HEK293 (cell line): Measurements from ENCODE around the gene OSBP2.

Source experiments
- CTCF ChIA-PET: fragments of 350-600 bp; formaldehyde crosslinking; extraction: SDS; loops from one replicate; lab custom pipeline; 2021; ENCODE audit warnings: antibody characterized with exemption; lab: Yijun Ruan, JAX
- POLR2A ChIA-PET: fragments of 300-600 bp; formaldehyde crosslinking; extraction: SDS; loops from one replicate; lab custom pipeline; 2020; ENCODE audit warnings: antibody characterized with exemption, inconsistent platforms; lab: Yijun Ruan, JAX
- H3K27ac ChIP-seq: fragments of 200-500 bp; sonication (Bioruptor generic); 2 replicates; pipeline ENCODE4 v1.5.1; 2014; ENCODE audit warnings: low read depth, low read length, control low read depth, inconsistent platforms; ENCODE audit errors: extremely low read depth
- H3K36me3 ChIP-seq, 2 experiments: fragments of 200-500 bp in 1 of 2; sonication (Bioruptor generic) in 1 of 2; 1 replicate in 1 of 2; 2 replicates in 1 of 2; pipeline ENCODE4 v1.5.1; 2014 to 2017; ENCODE audit warnings: inconsistent platforms in 2 of 2, low read length in 2 of 2; ENCODE audit not compliant: control insufficient read depth in 2 of 2, insufficient read depth in 1 of 2
- H3K4me1 ChIP-seq: fragments of 200-500 bp; sonication (Bioruptor generic); 2 replicates; pipeline ENCODE4 v1.5.1; 2014; ENCODE audit warnings: mild to moderate bottlenecking, low read length, inconsistent platforms; ENCODE audit not compliant: control insufficient read depth, insufficient read depth
- H3K4me3 ChIP-seq: 2 replicates; pipeline ENCODE4 v1.5.1; 2011; ENCODE audit warnings: low read depth, mild to moderate bottlenecking, control low read depth, low read length, moderate library complexity
- H3K9me3 ChIP-seq: fragments of 200-500 bp; sonication (Bioruptor generic); 2 replicates; pipeline ENCODE4 v1.5.1; 2014; ENCODE audit warnings: low read depth, low read length, inconsistent platforms; ENCODE audit not compliant: control insufficient read depth, insufficient read depth
- CTCF ChIP-seq: fragments of 450-650 bp; formaldehyde crosslinking; IDR thresholded peaks from 2 replicates; pipeline ENCODE4 v1.5.1; 2016; ENCODE audit warnings: missing biosample characterization, missing genetic modification characterization
- GFI1B ChIP-seq: fragments of 450-650 bp; formaldehyde crosslinking; IDR thresholded peaks from 2 replicates; pipeline ENCODE4 v1.5.1; 2016; ENCODE audit warnings: missing biosample characterization, missing genetic modification characterization
- HOXA7 ChIP-seq: sonication (generic); formaldehyde crosslinking; IDR thresholded peaks from 2 replicates; pipeline ENCODE4 v1.8.1; 2022; ENCODE audit warnings: missing genetic modification reagents, borderline replicate concordance
- KLF9 ChIP-seq: fragments of 450-650 bp; formaldehyde crosslinking; IDR thresholded peaks from 2 replicates; pipeline ENCODE4 v1.5.1; 2016; ENCODE audit warnings: missing biosample characterization, missing genetic modification characterization, low read depth
- PRDM1 ChIP-seq: fragments of 450-650 bp; formaldehyde crosslinking; IDR thresholded peaks from 2 replicates; pipeline ENCODE4; 2016; ENCODE audit warnings: missing biosample characterization, missing genetic modification characterization
- SALL2 ChIP-seq: fragments of 450-650 bp; formaldehyde crosslinking; IDR thresholded peaks from 2 replicates; pipeline ENCODE4 v1.5.0; 2017; ENCODE audit warnings: missing biosample characterization, mild to moderate bottlenecking, missing genetic modification characterization, borderline replicate concordance
- SCRT1 ChIP-seq: fragments of 450-650 bp; formaldehyde crosslinking; IDR thresholded peaks from 2 replicates; pipeline ENCODE4 v1.5.1; 2016; ENCODE audit warnings: missing biosample characterization, missing genetic modification characterization, borderline replicate concordance
- SCRT2 ChIP-seq: fragments of 450-650 bp; formaldehyde crosslinking; IDR thresholded peaks from 2 replicates; pipeline ENCODE4 v1.5.1; 2016; ENCODE audit warnings: missing biosample characterization, missing genetic modification characterization
- ZNF10 ChIP-seq: fragments of 450-650 bp; formaldehyde crosslinking; IDR thresholded peaks from 2 replicates; pipeline ENCODE4 v1.5.1; 2017; ENCODE audit warnings: missing biosample characterization, missing genetic modification characterization
- ZNF146 ChIP-seq: fragments of 450-650 bp; formaldehyde crosslinking; IDR thresholded peaks from 2 replicates; pipeline ENCODE4 v1.5.1; 2016; ENCODE audit warnings: missing biosample characterization, missing genetic modification characterization
- ZNF2 ChIP-seq: fragments of 450-650 bp; formaldehyde crosslinking; IDR thresholded peaks from 2 replicates; pipeline ENCODE4 v1.5.1; 2016; ENCODE audit warnings: missing biosample characterization, missing genetic modification characterization
- ZNF202 ChIP-seq: fragments of 450-650 bp; formaldehyde crosslinking; IDR thresholded peaks from 2 replicates; pipeline ENCODE4 v1.5.1; 2016; ENCODE audit warnings: missing biosample characterization, missing genetic modification characterization, borderline replicate concordance
- ZNF223 ChIP-seq: fragments of 450-650 bp; formaldehyde crosslinking; IDR thresholded peaks from 2 replicates; pipeline ENCODE4 v1.5.1; 2016; ENCODE audit warnings: missing biosample characterization, missing genetic modification characterization
- ZNF26 ChIP-seq: fragments of 450-650 bp; formaldehyde crosslinking; IDR thresholded peaks from 2 replicates; pipeline ENCODE4 v1.5.1; 2016; ENCODE audit warnings: missing biosample characterization, missing genetic modification characterization
- ZNF302 ChIP-seq: fragments of 450-650 bp; formaldehyde crosslinking; IDR thresholded peaks from 2 replicates; pipeline ENCODE4 v1.5.1; 2016; ENCODE audit warnings: missing biosample characterization, missing genetic modification characterization, low read depth
- ZNF335 ChIP-seq: fragments of 450-650 bp; formaldehyde crosslinking; conservative IDR thresholded peaks from 2 replicates; pipeline ENCODE4 v1.5.1; 2016; ENCODE audit warnings: missing biosample characterization, missing genetic modification characterization
- ZNF362 ChIP-seq: fragments of 450-650 bp; formaldehyde crosslinking; IDR thresholded peaks from 2 replicates; pipeline ENCODE4 v1.5.1; 2016; ENCODE audit warnings: missing biosample characterization, missing genetic modification characterization
- ZNF37A ChIP-seq: fragments of 450-650 bp; IDR thresholded peaks from 2 replicates; pipeline ENCODE4 v1.5.1; 2018; ENCODE audit warnings: missing biosample characterization, missing genetic modification characterization
- ZNF423 ChIP-seq: fragments of 450-650 bp; formaldehyde crosslinking; IDR thresholded peaks from 2 replicates; pipeline ENCODE4 v1.5.1; 2016; ENCODE audit warnings: missing biosample characterization, missing genetic modification characterization
- ZNF513 ChIP-seq: fragments of 450-650 bp; IDR thresholded peaks from 2 replicates; pipeline ENCODE4 v1.5.1; 2018; ENCODE audit warnings: missing biosample characterization, missing genetic modification characterization
- ZNF571 ChIP-seq: fragments of 450-650 bp; formaldehyde crosslinking; IDR thresholded peaks from 2 replicates; pipeline ENCODE4 v1.5.0; 2017; ENCODE audit warnings: missing biosample characterization, missing genetic modification characterization
- ZNF624 ChIP-seq: fragments of 450-650 bp; formaldehyde crosslinking; IDR thresholded peaks from 2 replicates; pipeline ENCODE4 v1.5.1; 2017; ENCODE audit warnings: missing biosample characterization, missing genetic modification characterization
- ZNF654 ChIP-seq: fragments of 450-650 bp; formaldehyde crosslinking; IDR thresholded peaks from 2 replicates; pipeline ENCODE4 v1.5.1; 2016; ENCODE audit warnings: low read depth, missing biosample characterization, missing genetic modification characterization
- ZNF660 ChIP-seq: fragments of 450-650 bp; IDR thresholded peaks from 2 replicates; pipeline ENCODE4 v1.5.1; 2018; ENCODE audit warnings: missing biosample characterization, mild to moderate bottlenecking, missing genetic modification characterization
- ZNF768 ChIP-seq: fragments of 450-650 bp; formaldehyde crosslinking; IDR thresholded peaks from 2 replicates; pipeline ENCODE4 v1.5.1; 2018; ENCODE audit warnings: missing biosample characterization, mild to moderate bottlenecking, missing genetic modification characterization
- ZNF776 ChIP-seq: fragments of 450-650 bp; formaldehyde crosslinking; IDR thresholded peaks from 2 replicates; pipeline ENCODE4 v1.5.0; 2017; ENCODE audit warnings: missing biosample characterization, missing genetic modification characterization, borderline replicate concordance
- TF ChIP-seq, protein P1 (sequence below): fragments of 450-650 bp; formaldehyde crosslinking; IDR thresholded peaks from 2 replicates; pipeline ENCODE4 v1.5.1; 2016; ENCODE audit warnings: missing biosample characterization, missing genetic modification characterization

The OSBP2 gene

DNA sequence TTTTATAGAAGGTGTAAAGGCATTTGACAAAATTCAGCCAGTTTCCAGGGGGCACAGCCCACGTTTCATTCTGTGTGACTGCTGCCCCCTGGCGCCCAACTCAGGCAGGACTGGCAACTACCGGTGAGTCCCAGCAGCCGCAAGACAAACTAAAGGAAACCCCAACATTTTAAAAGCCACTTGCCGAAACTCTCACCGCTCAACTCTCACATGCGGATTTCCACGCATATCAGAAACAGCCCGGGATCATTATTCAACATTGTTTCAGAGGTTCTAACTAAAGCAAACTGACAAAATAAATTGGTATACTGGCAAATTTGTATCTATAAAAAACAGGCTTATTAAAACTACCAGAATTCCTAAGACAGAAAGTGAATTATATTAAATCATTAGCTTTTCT lies 225.7 kb downstream of the OSBP2 start:
- no peak for TF ChIP-seq ZNF37A (tag by site-specific recombination)
- no peak for TF ChIP-seq GFI1B (tag by site-specific recombination)
- no peak for TF ChIP-seq ZNF202 (tag by site-specific recombination)
- TF ChIP-seq ZNF10 (tag by site-specific recombination): no peak
- no peak for TF ChIP-seq KLF9 (tag by site-specific recombination)
- TF ChIP-seq ZNF654 (tag by site-specific recombination): peak; percentile 50
- peak; percentile 63; the same call in 1 of the 2 replicates for TF ChIP-seq CTCF
- no peak for TF ChIP-seq ZNF302 (tag by site-specific recombination)
- peak; percentile 86 for TF ChIP-seq PRDM1 (tag by site-specific recombination)
- TF ChIP-seq ZNF2 (tag by site-specific recombination): no peak
- 0 out of 2 replicates have a peak, but pooled peaks have one; percentile 46 for TF ChIP-seq ZNF660 (tag by site-specific recombination)
- Histone ChIP-seq H3K27ac (no peak overlapping the region), H3K4me3 (no peak overlapping the region), H3K9me3 (peaks cover 2% of the 10 kb centered on the region), H3K4me1 (no peaks in the 10 kb centered on the region), H3K36me3 (peaks cover 3 to 12% of the 10 kb centered on the region in 2 experiments; a peak in 2 of 3 replicates)
- CTCF ChIA-PET: interaction anchor here (0.6 to 6.9 kb wide), 68 partner anchors 10 to 1868 kb away, joined by 3 to 166 read pairs (median 4); partner anchors contain the start of gene SLC35E4
- POLR2A ChIA-PET: no interaction called here

GRCh38 chr22:30921108-30921507 lies 226.4 kb downstream of the OSBP2 start:
- no peak for TF ChIP-seq ZNF26 (tag by site-specific recombination)
- TF ChIP-seq ZNF571 (tag by site-specific recombination): no peak
- TF ChIP-seq ZNF362: no peak
- TF ChIP-seq, protein P1, sequence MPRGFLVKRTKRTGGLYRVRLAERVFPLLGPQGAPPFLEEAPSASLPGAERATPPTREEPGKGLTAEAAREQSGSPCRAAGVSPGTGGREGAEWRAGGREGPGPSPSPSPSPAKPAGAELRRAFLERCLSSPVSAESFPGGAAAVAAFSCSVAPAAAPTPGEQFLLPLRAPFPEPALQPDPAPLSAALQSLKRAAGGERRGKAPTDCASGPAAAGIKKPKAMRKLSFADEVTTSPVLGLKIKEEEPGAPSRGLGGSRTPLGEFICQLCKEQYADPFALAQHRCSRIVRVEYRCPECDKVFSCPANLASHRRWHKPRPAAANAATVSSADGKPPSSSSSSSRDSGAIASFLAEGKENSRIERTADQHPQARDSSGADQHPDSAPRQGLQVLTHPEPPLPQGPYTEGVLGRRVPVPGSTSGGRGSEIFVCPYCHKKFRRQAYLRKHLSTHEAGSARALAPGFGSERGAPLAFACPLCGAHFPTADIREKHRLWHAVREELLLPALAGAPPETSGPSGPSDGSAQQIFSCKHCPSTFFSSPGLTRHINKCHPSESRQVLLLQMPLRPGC (tag by site-specific recombination): no peak
- peak; percentile 97 for TF ChIP-seq SCRT2 (tag by site-specific recombination)
- no peak for TF ChIP-seq HOXA7 (CRISPR knock-in tag)
- no peak for TF ChIP-seq ZNF513 (tag by site-specific recombination)
- no peak for TF ChIP-seq ZNF423 (tag by site-specific recombination)
- no peak for TF ChIP-seq ZNF776 (tag by site-specific recombination)
- TF ChIP-seq ZNF146 (tag by site-specific recombination): no peak
- TF ChIP-seq ZNF624 (tag by site-specific recombination): no peak
- TF ChIP-seq SALL2 (tag by site-specific recombination): no peak
- peak; percentile 96 for TF ChIP-seq SCRT1 (tag by site-specific recombination)
- no peak for TF ChIP-seq ZNF335 (tag by site-specific recombination)
- TF ChIP-seq ZNF223 (tag by site-specific recombination): no peak
- no peak for TF ChIP-seq ZNF768
- H3K4me3 ChIP-seq: no peak overlapping the region
- ChIA-PET POLR2A (interaction anchor here (0.6 kb wide), 1 partner anchor 45 kb away, joined by 3 read pairs; no protein-coding TSS in a partner anchor), CTCF (interaction anchor here (0.6 to 6.9 kb wide), 30 partner anchors 9 to 802 kb away, joined by 3 to 166 read pairs (median 4); no protein-coding TSS in a partner anchor)
- H3K36me3 ChIP-seq: peaks cover 5 to 19% of the 10 kb centered on the region in 2 experiments; a peak in 2 of 3 replicates
- H3K4me1 ChIP-seq: no peaks in the 10 kb centered on the region
- no peaks in the 10 kb centered on the region for H3K9me3 ChIP-seq
- no peak overlapping the region for H3K27ac ChIP-seq
